HepG2 (cell line): ENCODE measurements around the gene NEMF. TPM values are rescaled to one million over a fixed set of nuclear protein-coding genes. Genes with fewer than 3 reads are reported as not detected.

Experiments used
- ATF6 ChIP-seq: sonication (generic); formaldehyde crosslinking; conservative IDR thresholded peaks from 2 replicates; pipeline ENCODE4 v1.4.0; 2020; ENCODE audit warnings: missing genetic modification reagents
- CBFB ChIP-seq: sonication (generic); formaldehyde crosslinking; IDR thresholded peaks from 2 replicates; pipeline ENCODE4 v1.4.0; 2020; ENCODE audit warnings: missing genetic modification reagents
- CERS6 ChIP-seq: sonication (generic); formaldehyde crosslinking; IDR thresholded peaks from 2 replicates; pipeline ENCODE4 v1.5.0; 2020; ENCODE audit warnings: missing genetic modification reagents
- EHMT2 ChIP-seq: fragments of 200-600 bp; sonication (generic); IDR thresholded peaks from 2 replicates; pipeline ENCODE4 v1.7.0; 2017; ENCODE audit warnings: antibody characterized with exemption, low read depth, low read length, borderline replicate concordance
- HCFC1 ChIP-seq: fragments of 150-350 bp; IDR thresholded peaks from 2 replicates; pipeline ENCODE4 v1.6.1; 2014; ENCODE audit warnings: low read depth, low read length
- HNF4A ChIP-seq: sonication (generic); formaldehyde crosslinking; IDR thresholded peaks from 2 replicates; pipeline ENCODE4 v1.4.0; 2020; ENCODE audit warnings: missing genetic modification reagents
- HNRNPK ChIP-seq: fragments of 200-400 bp; formaldehyde crosslinking; IDR thresholded peaks from 2 replicates; pipeline ENCODE4 v1.6.1; 2018; ENCODE audit warnings: low read length, low read depth, moderate library complexity, mild to moderate bottlenecking; ENCODE audit not compliant: poor library complexity, severe bottlenecking
- KLF13 ChIP-seq: sonication (generic); formaldehyde crosslinking; IDR thresholded peaks from 2 replicates; pipeline ENCODE4 v1.4.0; 2020; ENCODE audit warnings: mild to moderate bottlenecking, missing genetic modification reagents
- NCOR1 ChIP-seq: fragments of 200-600 bp; sonication (generic); IDR thresholded peaks from 2 replicates; pipeline ENCODE4 v1.7.0; 2017; ENCODE audit warnings: antibody characterized with exemption, low read length, borderline replicate concordance
- NFIB ChIP-seq: sonication (generic); formaldehyde crosslinking; IDR thresholded peaks from 2 replicates; pipeline ENCODE4 v1.9.0; 2021; ENCODE audit warnings: missing genetic modification reagents, mild to moderate bottlenecking, borderline replicate concordance
- POLR2A ChIP-seq, 2 experiments: IDR thresholded peaks; 2 replicates each; pipeline ENCODE4 v1.6.1; 2011; ENCODE audit warnings: low read depth in 2 of 2, low read length in 2 of 2, mild to moderate bottlenecking in 1 of 2, moderate library complexity in 1 of 2; ENCODE audit not compliant: insufficient read depth in 1 of 2
- PTBP1 ChIP-seq: fragments of 200-400 bp; formaldehyde crosslinking; IDR thresholded peaks from 2 replicates; pipeline ENCODE4 v1.6.1; 2018; ENCODE audit warnings: low read length, low read depth; ENCODE audit not compliant: poor library complexity, severe bottlenecking
- REL ChIP-seq: sonication (generic); formaldehyde crosslinking; conservative IDR thresholded peaks from 2 replicates; pipeline ENCODE4 v1.8.0; 2022; ENCODE audit warnings: mild to moderate bottlenecking, missing genetic modification reagents, moderate library complexity
- SETDB1 ChIP-seq: sonication (generic); formaldehyde crosslinking; IDR thresholded peaks from 2 replicates; pipeline ENCODE4 v1.5.1; 2020; ENCODE audit warnings: missing genetic modification reagents, mild to moderate bottlenecking, borderline replicate concordance
- TAF1 ChIP-seq: sonication (generic); formaldehyde crosslinking; IDR thresholded peaks from 2 replicates; pipeline ENCODE4 v1.4.0; 2020; ENCODE audit warnings: missing genetic modification reagents
- TCF12 ChIP-seq, 2 experiments: fragments of 450-650 bp in 1 of 2; sonication (generic) in 1 of 2; formaldehyde crosslinking in 1 of 2; IDR thresholded peaks; 2 replicates each; pipeline versions ENCODE4 v1.6.1 to v1.8.0; 2017 to 2022; ENCODE audit warnings: antibody characterized with exemption in 1 of 2, mild to moderate bottlenecking in 1 of 2, missing genetic modification reagents in 1 of 2, moderate library complexity in 1 of 2
- TFDP1 ChIP-seq: IDR thresholded peaks from 2 replicates; pipeline ENCODE4 v1.6.1; 2016; ENCODE audit warnings: missing compliant biosample characterization, missing genetic modification reagents, borderline replicate concordance
- ZBTB1 ChIP-seq: sonication (generic); formaldehyde crosslinking; IDR thresholded peaks from 2 replicates; pipeline ENCODE4 v1.4.0; 2020; ENCODE audit warnings: missing genetic modification reagents, borderline replicate concordance
- ZBTB42 ChIP-seq: sonication (generic); formaldehyde crosslinking; IDR thresholded peaks from 2 replicates; pipeline ENCODE4 v1.5.0; 2020; ENCODE audit warnings: mild to moderate bottlenecking, missing genetic modification reagents
- ZBTB7A ChIP-seq: sonication (generic); formaldehyde crosslinking; IDR thresholded peaks from 2 replicates; pipeline ENCODE4 v1.8.0; 2022; ENCODE audit warnings: mild to moderate bottlenecking, missing genetic modification reagents
- ZNF296 ChIP-seq: sonication (generic); formaldehyde crosslinking; conservative IDR thresholded peaks from 2 replicates; pipeline ENCODE4 v1.5.0; 2020; ENCODE audit warnings: mild to moderate bottlenecking, missing genetic modification reagents
- ZNF605 ChIP-seq: sonication (generic); formaldehyde crosslinking; IDR thresholded peaks from 2 replicates; pipeline ENCODE4 v1.8.0; 2022; ENCODE audit warnings: mild to moderate bottlenecking, missing genetic modification reagents
- ZNF770 ChIP-seq: sonication (generic); formaldehyde crosslinking; IDR thresholded peaks from 2 replicates; pipeline ENCODE4 v1.5.0; 2020; ENCODE audit warnings: mild to moderate bottlenecking, missing genetic modification reagents
- ZSCAN20 ChIP-seq: sonication (generic); formaldehyde crosslinking; IDR thresholded peaks from 2 replicates; pipeline ENCODE4 v1.4.0; 2020; ENCODE audit warnings: missing genetic modification reagents, mild to moderate bottlenecking, borderline replicate concordance
- polyA plus RNA-seq, 8 experiments: library from polyadenylated mRNA; depleted of rRNA in 3 of 8; stranded (reverse) in 7 of 8; unstranded in 1 of 8; fragments of >200 nt; fragmentation: Illumina TruSeq in 4 of 8; extraction: Trizol in 4 of 8; gene quantifications; 2 replicates each; pipeline versions ENCODE4 v1.2.1 to v1.2.3, GENCODE V29; 2011 to 2016; ENCODE audit warnings: low read depth in 4 of 8, missing spikeins in 1 of 8, mixed read lengths in 1 of 8; ENCODE audit not compliant: insufficient read depth in 1 of 8
- total RNA-seq, 5 experiments: library from RNA; depleted of rRNA; stranded (reverse); fragments of >200 nt; fragmentation: Illumina TruSeq; extraction: Trizol; gene quantifications; 2 replicates each; pipeline ENCODE4 v1.2.3, GENCODE V29; 2016; ENCODE audit warnings: low read depth in 1 of 5

Gene NEMF
- total and polyA plus RNA-seq, 2 of the 13 experiments (the other 11 are each of a cell fraction or from before 2014, with no cell fraction given): 21.3 to 57.9 TPM

GRCh38 chr14:49767571-49768300 lies 84.9 kb downstream of the NEMF start, which contains the start of gene KLHDC2 (continued):
- TF ChIP-seq ZNF605 (CRISPR knock-in tag) (0 out of 2 replicates have a peak, but pooled peaks have one; percentile 68), PTBP1 (no peak), ZBTB1 (CRISPR knock-in tag) (no peak), TFDP1 (CRISPR knock-in tag) (peak; percentile 15; the same call in 1 of the 2 replicates), SETDB1 (no peak), ZSCAN20 (CRISPR knock-in tag) (no peak), NFIB (CRISPR knock-in tag) (no peak), ZBTB42 (CRISPR knock-in tag) (no peak), CBFB (no peak; the same call in 1 of the 2 replicates), POLR2A (IDR thresholded peaks at IDR 0.05; ENCODE audit: insufficient read depth in 1 of 2, low read depth in 2 of 2, low read length in 2 of 2) (peak; percentile 77 to 91), ZNF770 (CRISPR knock-in tag) (peak; percentile 75; the same call in 1 of the 2 replicates), CERS6 (CRISPR knock-in tag) (no peak), HNF4A (CRISPR knock-in tag) (no peak), HNRNPK (no peak), TAF1 (peak; percentile 56), REL (CRISPR knock-in tag) (no peak), ZBTB7A (CRISPR knock-in tag) (no peak), KLF13 (CRISPR knock-in tag) (no peak), TCF12 (IDR thresholded peaks at IDR 0.05) (no peak), TCF12 (CRISPR knock-in tag; IDR thresholded peaks at IDR 0.05) (no peak), HCFC1 (peak; percentile 43; the same call in 1 of the 2 replicates), EHMT2 (no peak), NCOR1 (peak; percentile 41; the same call in 1 of the 2 replicates), ZNF296 (no peak), ATF6 (CRISPR knock-in tag) (0 out of 2 replicates have a peak, but pooled peaks have one; percentile 4)
